ENCODE results near the gene KRTAP20-1.

DNA sequence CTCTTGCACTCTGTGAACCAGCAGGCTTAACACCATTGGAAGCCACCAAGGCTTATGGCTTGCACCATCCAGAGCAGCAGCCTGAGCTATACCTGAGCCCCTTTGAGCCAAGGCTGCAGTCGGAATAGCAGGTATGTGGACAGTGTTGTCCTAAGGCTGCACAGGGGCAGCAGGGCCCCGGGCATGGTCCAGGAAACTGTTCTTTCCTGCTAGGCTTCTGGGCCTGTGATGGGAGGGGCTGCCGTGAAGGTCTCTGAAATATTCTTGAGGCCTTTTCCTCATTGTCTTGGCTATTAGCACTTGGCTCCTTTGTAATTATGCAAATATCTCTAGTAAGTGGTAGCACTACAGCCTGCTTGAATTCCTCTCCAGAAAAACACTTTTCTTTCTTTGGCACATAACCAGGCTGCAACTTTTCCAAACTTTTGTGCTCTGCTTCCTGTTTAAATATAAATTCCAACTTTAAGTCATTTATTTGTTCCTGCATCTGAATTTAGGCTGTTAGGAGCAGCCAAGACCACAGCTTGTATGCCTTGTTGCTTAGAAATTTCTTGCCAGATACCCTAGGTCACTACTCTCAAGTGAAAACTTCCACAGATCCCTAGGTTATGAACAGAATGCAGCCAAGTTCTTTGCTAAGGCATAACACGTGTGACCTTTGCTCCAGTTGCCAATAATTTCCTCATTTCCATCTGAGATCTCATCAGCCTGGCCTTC is 9.4 kb downstream of the KRTAP20-1 start:
- TF ChIP-seq, protein P1, sequence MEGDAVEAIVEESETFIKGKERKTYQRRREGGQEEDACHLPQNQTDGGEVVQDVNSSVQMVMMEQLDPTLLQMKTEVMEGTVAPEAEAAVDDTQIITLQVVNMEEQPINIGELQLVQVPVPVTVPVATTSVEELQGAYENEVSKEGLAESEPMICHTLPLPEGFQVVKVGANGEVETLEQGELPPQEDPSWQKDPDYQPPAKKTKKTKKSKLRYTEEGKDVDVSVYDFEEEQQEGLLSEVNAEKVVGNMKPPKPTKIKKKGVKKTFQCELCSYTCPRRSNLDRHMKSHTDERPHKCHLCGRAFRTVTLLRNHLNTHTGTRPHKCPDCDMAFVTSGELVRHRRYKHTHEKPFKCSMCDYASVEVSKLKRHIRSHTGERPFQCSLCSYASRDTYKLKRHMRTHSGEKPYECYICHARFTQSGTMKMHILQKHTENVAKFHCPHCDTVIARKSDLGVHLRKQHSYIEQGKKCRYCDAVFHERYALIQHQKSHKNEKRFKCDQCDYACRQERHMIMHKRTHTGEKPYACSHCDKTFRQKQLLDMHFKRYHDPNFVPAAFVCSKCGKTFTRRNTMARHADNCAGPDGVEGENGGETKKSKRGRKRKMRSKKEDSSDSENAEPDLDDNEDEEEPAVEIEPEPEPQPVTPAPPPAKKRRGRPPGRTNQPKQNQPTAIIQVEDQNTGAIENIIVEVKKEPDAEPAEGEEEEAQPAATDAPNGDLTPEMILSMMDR (IDR thresholded peaks at IDR 0.05) = no peak
- no peak for TF ChIP-seq POLR2A (IDR thresholded peaks at IDR 0.05)

Data from adrenal gland (tissue), 5 donors.